HG02840 (cell line): ENCODE results near the gene CCSER2.
A peak's percentile ranks its signal among the peaks of the same experiment; 100 is the strongest.
"Not testable (repeated sequence)": the region's sequence is repeated elsewhere in the genome, so short reads cannot be mapped to it uniquely, and the experiment has no call there.

Source experiments
- ATAC-seq: cut with Tn5 transposase; IDR thresholded peaks from one replicate; pipeline ENCODE4 v1.9.1; 2021; ENCODE audit warnings: mild to moderate bottlenecking, moderate library complexity, moderate number of reproducible peaks; ENCODE audit not compliant: unreplicated experiment, low FRiP score

The CCSER2 gene

DNA sequence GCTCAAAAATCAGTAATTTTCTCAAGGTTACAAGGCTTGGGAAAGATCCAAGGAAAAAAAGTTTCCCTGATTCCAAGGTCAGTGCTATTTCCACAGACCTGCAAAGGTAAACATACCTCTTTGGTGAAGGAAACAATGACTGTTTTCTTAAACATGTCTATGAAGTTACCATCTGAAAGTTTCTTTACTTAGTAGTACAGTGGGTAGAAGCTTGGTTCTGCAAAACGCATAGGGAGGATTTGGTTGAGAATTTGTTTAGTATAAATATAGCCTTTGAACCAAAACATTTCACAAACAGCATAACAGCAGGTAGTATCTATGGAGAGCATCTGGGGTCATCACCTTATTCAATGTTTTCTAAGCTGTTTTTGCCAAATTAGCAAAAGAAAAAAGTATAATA lies 169.6 kb downstream of the CCSER2 start:
- no peak for ATAC-seq

DNA sequence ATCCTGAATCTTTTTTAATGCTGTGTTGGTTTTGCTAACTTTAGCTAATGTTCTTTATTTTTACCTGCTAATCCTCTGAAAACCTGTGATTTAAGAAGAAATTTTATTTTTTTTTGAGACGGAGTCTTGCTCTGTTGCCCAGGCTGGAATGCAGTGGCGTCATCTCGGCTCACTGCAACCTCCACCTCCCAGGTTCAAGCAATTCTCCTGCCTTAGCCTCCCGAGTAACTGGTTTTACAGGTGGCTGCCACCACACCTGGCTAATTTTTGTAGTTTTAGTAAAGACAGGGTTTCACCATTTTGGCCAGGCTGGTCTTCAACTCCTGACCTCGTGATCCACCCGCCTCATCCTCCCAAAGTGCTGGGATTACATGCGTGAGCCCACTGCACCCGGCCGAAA lies 170.7 kb downstream of the CCSER2 start:
- ATAC-seq, result not testable (repeated sequence)

DNA sequence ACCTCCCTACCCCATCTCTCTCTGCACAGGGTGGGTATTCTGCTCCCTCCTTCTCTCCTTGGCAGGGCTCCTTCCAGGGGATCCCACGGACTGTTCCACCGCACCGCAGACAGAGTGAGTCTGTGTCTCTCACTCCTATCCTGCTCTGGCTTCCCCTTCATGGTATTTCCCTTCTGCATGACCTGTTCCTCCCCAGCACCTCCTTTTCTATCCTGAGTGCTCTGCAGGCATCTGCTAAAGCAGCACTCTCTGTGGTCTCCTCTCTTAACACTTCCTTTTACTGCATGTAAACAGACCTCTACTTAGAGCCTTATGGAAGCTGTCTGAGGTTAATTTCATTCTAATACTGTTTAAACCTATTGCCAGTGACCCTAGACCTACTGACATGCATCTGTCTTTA lies 171.5 kb downstream of the CCSER2 start:
- ATAC-seq, result no peak

DNA sequence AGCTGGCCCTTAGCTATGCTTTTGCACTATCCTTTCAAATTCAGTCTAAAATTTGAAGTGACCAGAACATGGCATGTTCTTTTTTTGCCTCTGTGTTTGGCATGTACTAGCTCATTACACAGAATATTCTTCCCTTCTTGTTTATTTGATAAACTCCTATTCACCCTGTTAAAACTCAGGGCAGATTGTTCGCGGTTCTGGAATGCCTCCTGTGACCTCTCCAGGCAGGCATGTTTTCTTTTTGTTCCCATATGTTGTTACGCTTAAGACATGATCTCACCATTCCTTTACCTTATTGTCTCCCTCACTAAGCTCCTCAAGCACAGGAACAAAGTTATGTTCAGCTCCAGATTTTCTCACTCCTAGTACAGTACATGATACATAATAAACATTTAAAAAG lies 181.7 kb downstream of the CCSER2 start:
- no peak for ATAC-seq

DNA sequence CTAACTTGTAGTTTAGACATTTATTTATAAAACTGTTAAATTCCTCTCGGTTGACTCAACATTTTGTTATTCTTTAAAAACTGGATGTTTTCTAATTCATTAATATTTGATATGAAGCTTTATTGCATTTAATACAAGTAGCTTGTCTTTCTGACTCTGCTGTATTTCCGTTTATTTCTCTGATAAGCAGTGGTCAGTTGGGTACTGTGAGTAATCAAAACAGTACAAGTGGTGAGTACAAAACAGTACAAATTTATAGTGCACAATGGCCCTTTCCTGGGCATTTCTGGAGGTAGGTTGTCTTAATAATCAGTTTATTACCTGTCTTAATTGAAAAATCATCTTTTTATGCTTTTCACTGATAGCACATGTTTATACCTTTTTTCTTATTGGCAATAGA lies 182.7 kb downstream of the CCSER2 start:
- no peak for ATAC-seq

DNA sequence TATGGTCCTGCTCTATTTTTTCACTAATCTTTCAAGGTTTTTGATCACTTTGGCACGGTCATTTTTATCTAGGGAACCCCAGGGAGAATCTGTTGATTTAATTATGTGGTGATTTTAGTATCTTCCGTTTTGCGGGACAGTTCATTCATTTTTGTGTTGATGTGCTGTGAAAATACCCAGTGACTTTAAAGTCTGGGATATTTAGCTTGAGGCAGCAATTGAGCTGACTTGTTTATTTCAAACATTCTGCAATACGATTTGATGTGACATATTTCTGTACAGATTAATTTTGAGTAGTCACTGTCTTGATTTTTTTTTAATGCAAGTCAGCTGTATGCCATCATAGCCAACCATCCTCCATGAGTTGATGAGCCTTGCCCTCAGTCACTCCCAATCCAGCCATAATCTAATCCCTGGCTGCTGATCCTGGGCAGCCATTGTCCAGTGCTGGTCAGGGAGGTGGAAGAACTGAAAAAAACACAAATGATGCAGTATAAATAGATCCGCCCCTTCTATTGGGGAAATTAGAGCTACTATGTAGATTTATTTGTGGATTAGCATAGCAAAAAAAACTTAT lies 183.4 kb downstream of the CCSER2 start:
- ATAC-seq, result no peak

DNA sequence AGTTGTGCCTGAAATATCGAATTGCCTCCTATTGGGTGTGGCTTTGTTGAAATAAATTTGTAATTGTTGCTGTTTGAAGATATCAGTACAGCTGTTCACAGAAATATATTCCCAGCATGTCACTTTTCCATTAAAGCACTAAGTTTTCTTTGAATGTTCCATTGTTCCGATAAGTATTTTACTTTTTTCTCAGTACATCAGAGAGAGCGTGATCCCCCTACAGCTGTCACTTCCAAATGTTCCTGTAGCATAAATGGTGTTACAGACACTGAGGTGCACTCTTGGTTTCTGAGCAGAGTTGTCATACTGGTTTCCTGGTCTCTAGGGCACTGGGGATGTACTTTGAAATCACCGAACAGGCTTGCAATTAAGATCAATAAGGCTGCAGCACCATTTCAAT lies 189.2 kb downstream of the CCSER2 start:
- no peak for ATAC-seq

DNA sequence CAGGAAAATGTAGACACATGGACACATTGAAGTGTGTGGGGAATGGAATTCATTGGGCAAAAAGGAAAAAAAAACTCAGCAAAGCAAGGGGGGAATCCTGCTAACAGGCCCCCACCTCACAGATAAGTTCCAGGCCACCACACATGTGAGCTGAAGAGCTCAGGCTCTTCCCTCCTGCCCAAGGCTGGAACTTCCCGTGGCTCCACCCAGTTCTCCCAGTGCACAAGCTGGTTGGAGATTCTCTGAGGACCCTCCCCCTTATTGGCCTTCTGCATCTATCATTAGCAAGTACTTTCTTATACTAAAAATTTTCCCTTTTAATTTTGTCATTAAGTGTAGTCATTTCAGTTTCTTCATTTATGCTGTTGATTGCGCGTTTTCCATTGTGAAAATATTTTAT lies 190.8 kb downstream of the CCSER2 start:
- no peak for ATAC-seq

DNA sequence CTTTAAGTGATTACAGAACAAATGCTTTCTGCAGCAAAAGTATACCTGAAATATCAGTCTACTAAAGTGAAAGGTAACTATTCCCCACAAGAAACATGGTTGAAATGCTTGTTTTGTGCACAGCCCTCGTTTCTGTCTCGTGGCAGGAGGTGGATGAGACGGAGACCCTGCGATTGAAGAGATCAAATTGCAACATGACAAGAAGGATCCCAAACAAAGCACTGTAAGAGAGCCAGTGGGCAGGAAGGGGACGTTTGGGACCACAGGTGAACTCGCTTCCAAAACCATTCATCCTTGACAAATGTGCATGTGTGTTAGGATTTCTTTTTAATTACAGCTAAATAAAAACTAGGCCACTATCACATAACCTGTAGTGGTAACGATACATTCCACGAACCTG lies 192.6 kb downstream of the CCSER2 start:
- ATAC-seq, result no peak

DNA sequence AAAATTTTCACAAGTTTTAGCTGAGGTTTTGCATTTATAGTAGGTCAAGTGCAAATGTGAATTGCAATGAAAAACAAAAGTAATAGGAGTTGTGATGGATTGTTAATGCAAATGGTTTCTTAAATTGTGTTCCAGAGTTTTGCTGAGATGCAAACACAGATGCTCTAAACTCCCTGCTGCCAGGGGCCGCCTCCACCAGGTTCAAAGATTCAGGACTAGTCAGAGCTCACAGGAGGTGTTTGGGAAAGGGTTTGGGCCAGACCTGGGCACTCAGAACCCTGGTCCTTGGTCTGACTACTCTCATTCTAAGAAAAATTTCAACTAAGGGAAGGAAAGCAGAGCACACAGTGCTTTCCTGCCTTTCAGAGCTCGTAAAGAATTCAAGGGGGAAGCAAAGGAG lies 193.1 kb downstream of the CCSER2 start:
- ATAC-seq, result no peak

DNA sequence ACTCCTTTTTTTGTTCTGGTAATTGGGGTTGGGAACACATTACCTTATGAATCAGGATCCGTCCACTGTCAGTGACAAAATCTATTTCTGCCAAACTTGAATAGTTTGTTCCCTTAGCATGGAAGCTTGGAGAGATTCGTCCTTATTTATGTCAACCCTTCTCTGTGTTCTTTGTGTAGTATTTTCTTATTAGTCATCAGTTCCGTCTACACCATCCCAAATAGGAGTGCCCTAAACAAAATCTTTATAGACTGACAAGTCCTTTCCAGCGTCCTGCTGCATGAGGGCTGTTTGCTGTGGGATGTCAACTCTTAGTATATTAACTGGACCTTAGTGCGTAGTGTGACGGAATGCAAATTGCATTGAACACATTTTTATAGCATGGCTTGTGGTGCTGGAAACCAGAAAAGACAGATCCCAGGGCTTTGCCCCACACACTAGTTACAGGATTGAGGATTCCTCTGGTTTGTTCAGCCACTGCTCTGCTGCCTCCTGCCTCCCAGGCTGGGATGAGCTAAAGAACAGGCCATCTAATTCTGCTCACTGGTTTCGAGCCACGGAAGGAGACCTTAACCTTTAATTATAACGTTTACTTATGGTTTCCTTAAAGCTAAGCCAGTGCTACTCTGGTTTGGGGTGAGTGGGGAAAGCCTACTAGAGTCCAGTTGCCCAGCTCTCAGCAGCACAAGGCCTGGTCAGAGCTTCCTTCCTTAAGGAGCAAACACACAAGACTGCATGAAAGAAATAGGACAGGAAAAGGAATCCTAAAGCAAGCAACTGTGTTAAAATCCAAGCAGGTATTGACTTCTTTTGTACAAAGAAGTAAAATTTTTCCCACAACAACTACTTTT lies 194.4 kb downstream of the CCSER2 start:
- no peak for ATAC-seq

DNA sequence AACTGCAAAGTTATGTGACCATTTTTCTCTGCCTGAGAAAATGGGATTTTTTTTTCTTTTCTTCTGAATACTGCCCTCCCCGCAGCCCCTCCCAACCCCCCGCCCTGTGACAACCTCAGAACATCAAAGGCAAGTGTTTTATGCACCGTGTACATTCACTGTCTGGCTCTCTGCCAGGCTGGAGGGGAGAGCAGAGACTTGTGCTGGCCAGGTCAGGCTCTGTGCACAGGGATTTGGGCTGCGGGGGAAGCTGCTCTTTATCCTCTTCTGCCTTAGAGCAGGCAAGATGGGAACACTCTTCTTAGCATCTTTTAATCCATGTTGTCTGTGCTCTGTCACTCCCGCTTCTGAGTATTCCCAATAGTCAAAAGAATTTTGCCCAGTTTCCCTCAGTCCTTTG lies 195.1 kb downstream of the CCSER2 start:
- ATAC-seq, result no peak

DNA sequence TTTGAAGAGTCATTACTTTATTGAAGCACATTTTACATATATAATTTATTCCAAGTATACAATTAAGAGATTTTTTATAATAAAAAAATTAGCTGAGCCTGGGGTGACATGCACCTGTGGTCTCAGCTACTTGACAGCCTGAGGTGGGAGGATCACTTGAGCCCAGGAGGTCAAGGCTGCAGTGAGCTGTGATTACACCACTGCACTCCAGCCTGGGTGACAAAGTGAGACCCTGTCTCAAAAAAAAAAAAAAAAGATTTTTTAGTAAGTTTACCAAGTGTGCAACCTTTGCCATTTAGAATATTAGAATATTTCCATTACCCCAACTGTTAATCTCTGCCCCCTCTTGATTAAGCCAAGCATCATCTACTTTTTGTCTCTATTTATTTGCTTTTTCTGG lies 196.0 kb downstream of the CCSER2 start:
- no peak for ATAC-seq

DNA sequence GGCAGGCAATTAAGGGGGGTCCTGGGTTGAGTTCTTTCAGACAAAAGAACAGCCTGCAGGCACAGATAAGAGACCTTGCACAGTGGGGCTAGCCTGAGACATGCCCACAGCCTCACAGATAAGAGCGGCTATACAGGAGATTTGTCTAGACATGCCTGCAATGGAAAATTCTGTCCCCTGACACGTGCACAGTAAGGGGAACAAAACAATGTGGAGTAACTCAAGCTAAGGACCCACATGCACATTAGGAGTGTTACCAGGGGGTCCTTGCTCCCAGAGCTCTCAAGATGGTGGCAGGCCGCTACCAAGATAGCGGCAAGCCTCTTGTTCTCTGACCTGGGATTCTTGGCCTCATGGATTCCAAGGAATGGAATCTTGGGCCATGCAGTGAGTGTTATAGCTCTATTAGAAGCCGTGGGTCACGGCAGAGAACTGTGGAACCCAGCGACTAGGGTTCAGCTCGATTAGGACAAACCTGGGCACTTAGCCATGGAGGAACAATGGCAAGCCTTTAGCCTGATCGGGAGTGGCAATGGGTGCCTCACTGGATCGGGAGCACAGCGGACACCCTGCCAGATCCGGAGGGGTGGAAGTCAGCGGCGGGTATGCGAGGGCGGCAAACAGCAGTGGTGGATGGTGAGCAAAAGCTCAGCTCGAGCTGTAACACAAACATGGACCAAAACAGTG lies 196.9 kb downstream of the CCSER2 start:
- ATAC-seq, result no peak

DNA sequence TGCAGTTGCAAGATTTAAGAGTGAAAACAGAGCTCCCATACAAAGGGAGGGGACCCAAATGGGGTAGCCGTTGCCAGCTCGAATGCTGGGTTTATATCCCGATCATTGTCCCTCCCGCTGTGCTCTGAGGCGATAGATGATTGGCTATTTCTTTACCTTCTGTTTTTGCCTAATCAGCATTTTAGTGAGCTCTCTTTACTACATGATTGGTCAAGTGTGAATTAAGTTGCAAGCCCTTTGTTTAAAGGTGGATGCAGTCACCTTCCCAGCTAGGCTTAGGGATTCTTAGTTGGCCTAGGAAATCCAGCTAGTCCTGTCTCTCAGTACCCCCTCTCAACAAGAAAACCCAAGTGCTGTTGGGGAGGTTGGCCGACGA lies 197.4 kb downstream of the CCSER2 start:
- not testable (repeated sequence) for ATAC-seq

DNA sequence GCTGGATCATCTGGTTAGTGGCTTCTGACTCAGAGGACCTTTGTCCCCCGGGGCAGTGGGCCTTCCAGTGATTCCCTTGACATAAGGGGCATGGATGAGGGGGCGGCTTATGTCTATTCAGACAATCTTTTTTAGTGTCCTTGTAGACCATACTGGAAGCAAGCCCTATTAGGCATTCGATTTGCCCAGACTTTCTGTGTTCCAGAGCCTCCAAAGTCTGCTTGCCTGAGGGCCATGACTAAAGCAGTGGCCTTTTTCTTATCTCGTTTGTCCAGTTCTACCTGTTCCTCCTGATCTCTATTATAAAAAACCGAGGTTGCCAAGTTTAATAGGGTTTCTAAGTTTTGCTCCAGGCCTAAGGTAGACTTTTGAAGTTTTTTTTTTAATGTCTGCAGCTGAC lies 199.0 kb downstream of the CCSER2 start:
- not testable (repeated sequence) for ATAC-seq

DNA sequence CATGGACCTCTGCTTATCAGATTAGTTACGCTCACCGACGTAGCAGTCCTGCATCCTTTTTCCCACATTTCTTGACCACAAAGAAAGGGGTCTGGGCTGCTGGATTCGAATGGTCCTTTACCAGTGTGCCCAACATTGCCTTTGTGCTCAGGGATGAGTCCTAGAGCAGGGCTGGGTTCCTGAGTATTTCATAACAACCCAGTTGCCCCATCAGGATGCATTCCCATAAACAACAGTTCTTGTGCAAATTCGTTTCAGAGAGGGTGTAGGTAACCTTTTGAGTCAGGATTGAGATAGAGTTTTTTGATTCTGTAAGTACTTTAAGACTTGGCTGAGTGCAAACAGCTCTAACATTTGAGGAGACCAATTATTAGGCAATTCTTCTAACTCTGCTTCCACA lies 200.1 kb downstream of the CCSER2 start:
- ATAC-seq, result not testable (repeated sequence)

DNA sequence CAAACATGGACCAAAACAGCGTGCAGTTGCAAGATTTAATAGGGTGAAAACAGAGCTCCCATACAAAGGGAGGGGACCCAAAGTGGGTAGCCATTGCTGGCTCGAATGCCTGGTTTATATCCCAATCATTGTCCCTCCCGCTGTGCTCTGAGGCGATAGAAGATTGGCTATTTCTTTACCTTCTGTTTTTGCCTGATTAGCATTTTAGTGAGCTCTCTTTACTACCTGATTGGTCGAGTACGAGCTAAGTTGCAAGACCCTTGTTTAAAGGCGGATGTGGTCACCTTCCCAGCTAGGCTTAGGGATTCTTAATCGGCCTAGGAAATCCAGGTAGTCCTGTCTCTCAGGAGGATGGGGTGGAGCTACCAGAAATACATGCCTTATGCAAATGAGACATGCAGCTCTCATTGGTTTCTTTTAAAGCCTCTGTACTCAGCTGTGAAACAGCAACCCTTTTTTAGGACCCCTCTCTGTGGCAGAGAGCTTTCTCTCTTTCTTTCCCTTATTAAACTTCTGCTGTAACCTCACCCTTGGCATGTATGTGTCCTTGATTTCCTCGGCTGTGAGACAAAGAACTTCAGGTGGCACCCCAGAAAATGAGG lies 202.4 kb downstream of the CCSER2 start:
- ATAC-seq, result no peak

DNA sequence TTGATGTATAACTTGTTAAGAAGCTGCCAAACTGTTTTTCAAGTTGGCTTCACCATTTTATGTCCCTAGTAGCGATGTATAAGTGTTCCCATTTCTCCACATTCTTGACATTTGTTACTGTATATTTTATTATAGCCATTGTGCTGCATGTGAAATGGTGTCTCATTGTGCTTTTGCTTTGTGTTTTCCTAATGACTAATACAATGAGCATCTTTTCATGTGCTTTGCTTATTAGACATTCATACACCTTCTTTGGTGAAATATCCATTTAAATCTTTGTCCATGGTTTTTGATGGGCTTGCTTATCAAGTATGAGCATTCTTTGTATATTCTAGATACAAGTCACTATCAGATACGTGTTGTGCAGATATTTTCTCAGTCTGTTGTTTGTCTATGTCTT lies 203.0 kb downstream of the CCSER2 start:
- no peak for ATAC-seq

DNA sequence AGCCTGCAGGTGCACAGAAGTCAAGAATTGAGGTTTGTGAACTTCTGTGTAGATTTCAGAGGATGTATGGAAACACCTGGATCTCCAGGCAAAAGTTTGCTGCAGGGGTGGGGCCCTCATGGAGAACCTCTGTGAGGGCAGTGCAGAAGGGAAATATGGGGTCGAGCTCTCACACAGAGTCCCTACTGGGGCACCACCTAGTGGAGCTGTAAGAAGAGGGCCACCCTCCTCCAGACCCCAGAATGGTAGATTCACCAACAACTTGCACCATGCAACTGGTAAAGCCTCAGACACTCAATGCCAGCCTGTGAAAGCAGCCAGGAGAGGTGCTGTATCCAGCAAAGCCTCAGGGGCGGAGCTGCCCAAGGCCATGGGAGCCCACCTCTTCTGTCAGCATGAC lies 205.8 kb downstream of the CCSER2 start:
- ATAC-seq, result no peak

DNA sequence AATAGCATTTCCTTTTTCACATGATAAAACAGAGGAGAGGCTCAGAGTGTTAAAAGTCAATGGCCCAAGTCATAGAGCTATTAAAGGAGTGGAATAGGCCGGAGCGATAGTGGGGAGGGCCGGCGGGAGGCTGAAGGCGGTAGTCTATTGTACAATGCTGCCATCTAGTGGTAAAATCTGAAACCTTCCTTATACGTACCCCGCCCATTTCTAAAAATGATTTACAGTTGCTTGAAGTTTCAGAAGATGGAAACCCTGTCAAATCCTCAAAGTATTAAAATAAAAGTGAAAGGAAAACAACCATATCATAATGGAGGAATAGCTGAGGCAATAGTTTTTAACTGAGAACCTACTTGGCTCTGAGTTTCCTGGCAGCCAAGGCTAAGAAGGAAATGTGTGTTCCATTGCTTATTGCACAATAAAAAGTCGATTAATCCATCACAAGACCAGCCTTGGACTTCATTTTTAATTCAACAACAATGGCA lies 209.1 kb downstream of the CCSER2 start:
- ATAC-seq, result peak; percentile 52
